NCI-H2081 treated with DMSO at 0.1 percent for 48 hours (cell line): ENCODE data around the gene NEU4.

Source experiments
- DNase-seq: peaks from one replicate; lab custom pipeline; 2025; lab: John Stamatoyannopoulos, UW

Gene NEU4

GRCh38 chr2:241852981-241853631 lies 44.1 kb downstream of the NEU4 start:
- no peak for DNase-seq

DNA sequence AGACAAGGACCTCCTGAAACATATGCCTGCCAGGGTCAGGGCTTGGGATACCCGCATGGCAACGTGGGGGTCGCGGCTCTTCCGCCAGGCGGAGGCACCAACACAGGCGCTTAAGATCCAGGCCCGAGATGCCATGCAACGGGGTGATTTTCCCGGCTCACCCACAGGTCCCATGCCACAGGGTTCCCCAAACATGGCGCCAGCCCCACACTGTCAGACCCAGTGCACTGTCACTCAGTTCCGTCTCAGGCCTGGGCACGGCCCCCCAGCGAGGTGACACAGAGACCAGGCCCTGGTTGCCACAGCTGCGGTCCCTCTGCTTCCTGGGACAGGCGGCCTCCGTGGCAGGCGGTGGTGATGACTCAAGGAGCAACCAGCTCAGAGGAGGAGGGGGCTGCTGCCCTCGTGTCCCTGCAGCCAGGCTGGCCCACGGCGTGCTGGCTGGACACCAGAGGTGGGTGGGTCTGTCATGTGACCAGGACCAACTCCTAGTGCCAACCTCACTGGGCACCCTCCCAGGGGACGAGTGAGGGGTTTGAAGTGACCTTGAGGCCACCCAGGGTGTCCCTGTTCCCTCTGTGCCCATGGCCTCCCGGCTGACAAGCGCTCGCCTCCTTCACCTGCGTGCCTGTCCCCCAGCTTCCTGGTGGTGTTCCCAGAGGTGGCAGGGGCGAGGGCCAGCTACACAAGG lies 44.8 kb downstream of the NEU4 start:
- DNase-seq, result no peak

- DNase-seq, result no peak
Observed at GRCh38 chr2:241854342-241855244, 45.6 kb downstream of the NEU4 start.

GRCh38 chr2:241855245-241855887 lies 46.4 kb downstream of the NEU4 start:
- no peak for DNase-seq

GRCh38 chr2:241855888-241856422 lies 47.0 kb downstream of the NEU4 start:
- DNase-seq, result no peak

DNA sequence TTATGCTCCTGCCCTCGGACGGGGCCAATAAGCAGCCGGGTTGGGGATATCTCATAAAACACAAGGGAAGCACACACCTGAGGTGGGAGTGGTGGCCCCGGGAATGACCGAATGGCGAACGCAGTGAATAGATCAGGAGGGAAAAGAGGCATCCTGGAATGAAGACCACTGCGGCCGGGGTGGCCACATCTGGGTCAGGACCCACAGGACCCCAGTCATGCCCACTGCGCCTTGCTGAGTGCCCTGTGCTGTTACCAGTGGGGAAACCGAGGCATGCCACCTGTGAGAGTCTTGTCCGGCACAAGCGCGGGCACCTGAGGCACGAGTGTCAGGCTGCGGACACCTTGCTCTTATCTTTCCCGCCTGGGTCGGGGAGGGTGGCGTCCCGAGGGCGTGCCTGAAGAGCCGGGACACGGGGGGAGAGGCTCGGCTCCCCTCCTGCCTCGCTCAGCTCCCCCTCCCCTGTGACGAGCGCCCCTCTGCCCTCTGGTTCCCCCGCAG lies 48.1 kb downstream of the NEU4 start:
- no peak for DNase-seq

- no peak for DNase-seq
Observed at GRCh38 chr2:241857572-241858121, 48.7 kb downstream of the NEU4 start.

DNA sequence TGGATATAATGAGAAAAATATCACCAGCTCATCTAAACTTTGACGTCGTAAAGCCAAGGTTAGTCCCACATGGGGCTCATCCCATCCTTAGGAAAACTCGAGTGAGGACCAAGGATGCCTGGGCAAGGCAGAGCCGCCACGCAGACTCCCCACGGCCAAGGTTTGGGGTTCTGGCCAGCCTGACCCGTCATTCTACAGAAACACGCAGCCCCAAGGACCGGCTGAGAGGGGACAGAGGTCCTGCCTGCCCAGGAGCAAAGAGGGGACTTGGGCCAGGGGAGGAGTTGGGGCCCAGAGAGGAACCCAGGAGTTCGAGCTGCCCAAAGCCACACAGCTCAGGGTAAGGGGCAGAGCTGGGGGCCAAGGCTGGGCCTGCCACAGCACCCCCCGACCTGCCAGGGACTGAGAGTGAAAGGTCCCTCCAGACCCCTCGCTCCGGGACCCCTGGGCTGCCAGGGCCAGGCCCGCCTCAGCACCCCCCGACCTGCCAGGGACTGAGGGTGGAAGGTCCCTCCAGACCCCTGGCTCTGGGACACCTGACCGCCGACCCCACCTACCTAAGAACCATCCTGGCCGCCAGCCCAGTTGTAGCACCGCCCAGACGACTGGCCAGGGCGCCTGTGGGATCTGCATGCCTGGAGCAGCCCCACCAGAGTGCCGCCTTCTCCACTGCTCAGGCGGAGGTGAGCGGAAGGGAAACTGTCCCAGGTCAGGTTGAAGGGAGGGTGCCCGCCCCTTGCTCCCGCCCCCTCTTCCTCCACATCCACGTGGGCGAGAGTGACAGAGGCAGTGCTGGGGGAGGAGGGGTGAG lies 49.4 kb downstream of the NEU4 start, which contains the start of gene PDCD1:
Gene PDCD1 (minus strand): TSS at position 689 of the 811 bp plus-strand sequence. CDS start 56 bp downstream, at position 633.
- DNase-seq, result no peak

DNA sequence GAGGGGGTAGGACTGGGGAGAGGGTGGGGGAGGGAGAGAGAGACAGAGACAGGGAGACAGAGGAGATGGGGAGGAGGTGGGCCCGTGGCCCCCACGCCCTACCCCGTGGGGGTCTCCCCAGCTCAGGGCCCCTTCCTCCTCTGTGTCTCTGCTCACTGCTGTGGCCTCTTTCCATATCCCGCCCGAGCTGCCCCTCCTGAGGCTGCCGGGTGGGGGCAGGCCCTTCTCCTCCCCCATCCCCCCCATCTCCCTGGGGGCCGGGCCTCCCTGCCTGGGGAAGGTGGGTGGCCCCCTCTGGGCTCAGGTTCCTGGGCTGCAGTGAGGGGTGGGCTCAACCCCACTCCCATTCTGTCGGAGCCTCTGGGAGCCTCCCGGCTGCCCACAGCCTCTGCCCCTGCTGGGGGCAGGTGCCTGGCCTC lies 50.0 kb downstream of the NEU4 start:
- DNase-seq, result no peak

DNA sequence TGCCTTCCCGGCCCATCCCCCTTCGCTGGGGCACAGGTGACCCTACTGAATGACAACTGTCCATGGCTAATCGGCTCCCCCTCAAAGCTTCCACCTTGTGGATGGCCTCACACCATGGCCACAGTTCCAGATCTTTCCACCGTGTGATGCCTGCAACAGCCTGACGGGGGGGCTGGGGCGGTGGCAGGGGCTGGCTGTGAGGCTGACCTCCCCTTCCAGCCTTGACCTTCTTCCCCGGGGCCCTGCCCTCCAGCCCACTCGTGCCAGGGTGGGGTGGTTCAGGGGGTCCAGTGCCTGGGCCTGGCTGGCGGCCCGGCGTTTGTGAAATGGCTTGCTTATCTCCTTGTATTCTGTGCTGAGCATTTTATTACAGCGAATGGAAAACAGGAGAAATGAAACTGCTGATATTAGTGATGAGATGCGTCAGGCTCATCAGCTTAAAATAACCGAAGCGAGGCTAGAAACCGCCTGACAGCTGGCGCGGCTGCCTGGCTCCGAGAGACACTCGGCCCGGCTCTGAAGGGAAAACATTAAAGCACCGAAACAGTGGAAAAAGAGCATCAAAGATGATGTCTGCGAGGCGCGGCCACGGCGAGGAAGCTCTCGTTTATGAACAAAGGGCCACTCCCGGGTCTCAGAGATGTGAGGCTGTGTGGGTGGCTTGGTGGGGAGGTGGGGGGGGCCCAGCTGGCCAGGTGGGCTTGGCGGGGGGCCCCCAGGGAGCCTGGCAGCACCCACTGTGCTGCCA lies 50.6 kb downstream of the NEU4 start:
- DNase-seq, result no peak

- no peak for DNase-seq
Observed at GRCh38 chr2:241860184-241861078, 51.4 kb downstream of the NEU4 start.

GRCh38 chr2:241861264-241861663 lies 52.3 kb downstream of the NEU4 start:
- no peak for DNase-seq

- DNase-seq, result no peak
Observed at GRCh38 chr2:241862093-241862492, 53.1 kb downstream of the NEU4 start.

DNA sequence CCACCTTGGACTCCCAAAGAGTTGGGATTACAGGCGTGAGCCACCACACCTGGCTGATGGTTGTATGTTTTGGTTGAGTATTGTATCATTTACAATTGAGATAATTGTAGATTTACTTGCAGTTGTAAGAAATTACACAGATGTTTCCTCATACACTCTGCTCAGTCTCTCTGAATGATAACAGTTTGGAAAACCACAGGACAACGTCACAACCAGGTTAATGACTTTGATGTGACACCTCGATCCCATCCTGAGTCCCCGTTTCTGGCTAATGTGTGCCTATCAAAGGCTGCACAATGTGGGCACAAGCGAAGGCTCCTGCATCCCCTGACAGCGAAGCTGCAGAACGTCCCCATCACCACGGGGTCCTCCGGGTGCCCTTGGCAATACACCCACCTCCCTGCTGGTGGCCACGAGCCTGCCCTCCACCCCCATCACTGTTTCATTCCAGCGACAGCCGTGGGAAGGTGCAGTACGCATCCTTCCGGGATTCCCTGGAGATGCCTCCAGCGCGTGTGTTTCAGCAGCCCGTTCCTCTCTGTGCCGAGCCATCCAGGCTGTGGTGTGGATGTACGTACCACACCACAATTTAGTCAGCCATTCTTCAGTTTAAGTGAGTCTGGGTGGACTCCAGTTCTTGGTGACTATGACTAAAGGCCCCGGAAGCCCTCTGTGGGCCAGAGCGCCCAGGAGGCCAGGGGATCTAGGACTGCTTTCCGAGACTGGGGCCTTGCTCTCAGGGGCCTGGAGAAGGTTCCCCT lies 54.0 kb downstream of the NEU4 start:
- no peak for DNase-seq

- no peak for DNase-seq
Observed at GRCh38 chr2:241863536-241863954, 54.6 kb downstream of the NEU4 start.

GRCh38 chr2:241864168-241864849 lies 55.3 kb downstream of the NEU4 start:
- no peak for DNase-seq

- no peak for DNase-seq
Observed at GRCh38 chr2:241864850-241865213, 55.8 kb downstream of the NEU4 start.
